ENCODE results near the gene CD274.
"Not testable (repeated sequence)": the region's sequence is repeated elsewhere in the genome, so short reads cannot be mapped to it uniquely, and the experiment has no call there.

The CD274 gene

GRCh38 chr9:5450359-5451091, at the start of gene CD274:
TSS of gene CD274 (plus strand) at chr9:5450542. CDS start at chr9:5456114, 5,572 bp downstream.
- peak; percentile 95 for DNase-seq

DNA sequence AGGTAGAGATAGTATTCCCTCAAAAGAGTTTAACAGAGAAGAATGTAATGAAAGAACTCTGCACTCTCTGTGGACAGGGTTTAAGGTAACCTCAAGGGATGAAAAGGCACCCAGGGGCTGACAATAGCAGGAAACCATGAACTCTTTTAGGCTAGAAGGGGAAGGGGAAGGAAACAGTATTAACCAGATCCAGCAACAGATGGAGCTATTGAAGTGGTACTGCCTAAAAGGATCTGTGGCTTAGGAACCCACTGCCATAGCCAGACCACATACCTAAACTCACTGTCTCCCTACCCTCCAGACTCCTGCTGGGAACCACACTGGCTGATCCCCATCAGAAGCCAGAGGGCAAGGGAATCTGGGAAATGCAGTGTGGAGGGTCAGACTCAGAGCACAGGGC, 48.1 kb upstream of the CD274 start:
- no peak for DNase-seq

DNA sequence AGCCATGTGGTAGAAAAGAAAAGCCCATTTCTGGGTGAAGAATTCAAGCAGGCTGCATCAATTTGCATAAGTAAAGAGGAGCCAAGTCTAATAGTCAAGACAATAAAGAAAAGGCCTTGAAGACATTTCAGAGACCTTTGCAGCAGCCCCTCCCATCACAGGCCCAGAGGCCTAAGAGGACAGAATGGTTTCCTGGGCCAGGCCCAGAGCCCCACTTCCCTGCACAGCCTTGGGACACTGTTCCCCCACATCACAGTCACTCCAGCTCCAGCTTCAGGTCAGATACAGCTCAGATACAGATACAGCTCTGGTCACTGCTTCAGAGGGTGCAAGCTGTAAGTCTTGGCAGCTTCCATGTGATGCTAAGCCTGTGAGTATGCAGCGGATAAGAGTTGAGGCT, 41.7 kb upstream of the CD274 start:
- no peak for DNase-seq

DNA sequence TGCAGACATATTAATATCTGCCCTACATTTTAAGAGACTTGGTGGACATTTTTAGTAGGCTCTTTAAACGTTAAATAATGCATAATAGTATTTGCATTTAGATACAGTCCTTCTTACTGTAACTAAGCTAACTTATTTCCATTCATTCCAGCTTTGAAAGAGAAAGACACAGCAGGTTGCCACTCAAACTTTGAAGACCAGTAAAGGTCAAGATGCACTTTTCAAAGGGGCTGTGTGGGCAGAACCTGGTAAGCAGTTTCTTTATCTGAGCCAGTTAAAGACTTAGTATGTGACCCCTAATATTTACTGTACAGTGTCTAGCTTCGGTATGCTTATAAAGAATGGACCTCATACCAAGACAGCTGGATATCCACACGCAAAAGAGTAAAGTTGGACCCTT, 33.4 kb upstream of the CD274 start:
- DNase-seq: no peak

DNA sequence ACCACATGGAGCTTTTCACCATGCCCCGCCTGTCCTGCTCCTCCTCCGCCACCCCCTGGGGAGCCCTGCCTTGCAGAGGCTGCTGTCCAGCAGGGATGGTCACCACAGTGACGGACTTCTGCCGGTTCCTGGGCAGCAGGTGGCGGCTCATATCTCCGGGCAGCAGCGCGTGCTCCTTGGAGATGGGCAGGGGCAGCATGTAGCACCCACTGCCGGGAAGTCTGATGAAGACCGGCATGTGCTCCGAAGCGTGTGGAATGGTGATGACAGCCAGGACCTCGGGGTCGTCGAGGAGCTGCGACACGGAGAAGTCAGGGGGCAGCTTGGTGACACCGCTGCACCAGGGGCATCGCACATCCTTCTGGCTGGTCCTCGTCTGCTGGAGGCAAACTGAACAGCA, 31.9 kb upstream of the CD274 start:
- DNase-seq: no peak

DNA sequence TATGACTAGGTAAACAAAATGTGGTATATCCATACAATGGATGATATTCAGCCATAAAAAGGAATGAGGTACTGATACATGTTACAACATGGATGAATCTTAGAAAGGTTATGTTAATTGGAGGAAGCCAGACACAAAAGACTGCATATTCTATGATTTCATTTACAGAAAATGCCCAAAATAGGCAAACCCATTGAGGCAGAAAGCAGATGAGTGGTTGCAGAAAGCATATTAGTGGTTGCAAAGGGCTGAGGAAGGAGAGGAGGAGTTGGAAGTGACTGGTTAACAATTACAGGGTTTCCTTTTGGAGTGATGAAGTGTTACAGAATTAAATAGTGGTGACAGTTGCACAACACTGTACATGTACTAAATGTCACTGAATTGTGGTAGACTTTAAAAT, 30.4 kb upstream of the CD274 start:
- DNase-seq: no peak

- no peak for DNase-seq
These were observed 29.2 kb upstream of the CD274 start for GRCh38 chr9:5421163-5421562.

GRCh38 chr9:5422276-5422675, 28.1 kb upstream of the CD274 start:
- DNase-seq: no peak

GRCh38 chr9:5425006-5425628, 25.2 kb upstream of the CD274 start:
- peak; percentile 6 for DNase-seq

DNA sequence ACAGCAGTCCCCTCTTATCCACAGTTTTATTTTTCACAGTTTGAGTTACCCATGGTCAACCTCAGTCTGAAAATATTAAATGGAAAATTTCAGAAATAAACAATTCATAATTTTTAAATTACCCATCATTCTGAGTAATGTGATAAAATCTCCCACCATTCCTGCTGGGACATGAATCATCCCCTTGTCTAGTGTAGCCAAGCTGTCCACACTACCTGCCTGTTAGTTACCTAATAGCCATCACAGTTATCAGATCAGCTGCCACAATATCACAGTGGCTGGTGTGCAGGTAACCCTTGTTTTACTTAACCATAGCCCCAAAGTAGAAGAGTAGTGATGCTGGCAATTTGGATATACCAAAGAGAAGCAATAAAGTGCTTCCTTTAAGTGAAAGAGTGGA, 23.3 kb upstream of the CD274 start:
- no peak for DNase-seq

DNA sequence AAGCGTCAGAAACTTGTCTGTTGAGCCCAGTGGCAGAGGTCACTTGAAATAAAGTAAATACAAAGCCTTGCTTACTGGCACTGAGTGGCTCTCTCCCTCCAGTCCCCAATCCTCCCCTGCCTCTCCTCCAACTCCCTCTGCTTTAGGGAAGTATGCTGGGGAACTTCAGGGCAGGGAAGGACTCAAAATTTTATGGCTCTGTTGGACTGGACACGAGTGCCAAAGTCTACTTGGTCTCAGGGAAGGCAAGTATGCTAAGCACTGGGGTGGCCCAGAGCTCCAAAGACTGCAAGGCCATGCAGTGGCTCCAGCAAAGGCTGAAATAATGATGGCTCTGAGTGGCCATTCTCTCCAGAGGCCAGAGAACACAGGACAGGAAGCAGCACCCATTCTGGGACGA, 22.2 kb upstream of the CD274 start:
- no peak for DNase-seq

- no peak for DNase-seq
These were observed 21.4 kb upstream of the CD274 start for GRCh38 chr9:5428794-5429528.

DNA sequence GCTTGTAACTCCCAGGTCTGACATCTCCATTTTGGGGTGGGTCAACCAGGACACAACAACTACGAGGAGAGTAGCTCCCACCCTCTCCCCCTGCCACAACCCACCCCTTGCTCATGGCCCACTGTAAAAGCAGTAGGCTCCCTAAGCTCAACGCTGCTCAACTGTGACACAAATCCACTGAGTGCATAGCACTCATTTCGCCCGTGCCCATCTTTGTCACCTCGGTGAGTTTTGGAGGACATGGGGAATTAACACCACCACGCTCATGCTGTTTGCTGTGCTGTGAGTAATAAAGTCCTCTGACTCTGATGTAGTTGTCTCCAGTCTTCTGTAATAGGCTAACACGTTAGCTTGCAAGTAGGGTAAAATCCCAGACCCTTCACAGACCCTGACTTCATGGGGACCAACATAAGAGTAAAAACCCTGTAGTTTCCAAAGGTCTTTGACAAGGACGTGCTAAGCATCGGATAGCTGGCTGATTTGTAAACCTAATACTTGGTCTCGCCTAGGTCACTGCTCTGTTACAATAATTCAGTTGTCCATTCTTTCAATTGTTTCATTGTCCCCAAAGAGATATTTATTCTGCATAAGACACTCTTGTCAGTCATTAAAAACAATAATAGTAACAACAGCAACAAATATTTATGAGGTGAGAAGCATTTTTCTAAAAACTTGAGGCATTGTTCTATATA, 20.3 kb upstream of the CD274 start:
- no peak for DNase-seq

DNA sequence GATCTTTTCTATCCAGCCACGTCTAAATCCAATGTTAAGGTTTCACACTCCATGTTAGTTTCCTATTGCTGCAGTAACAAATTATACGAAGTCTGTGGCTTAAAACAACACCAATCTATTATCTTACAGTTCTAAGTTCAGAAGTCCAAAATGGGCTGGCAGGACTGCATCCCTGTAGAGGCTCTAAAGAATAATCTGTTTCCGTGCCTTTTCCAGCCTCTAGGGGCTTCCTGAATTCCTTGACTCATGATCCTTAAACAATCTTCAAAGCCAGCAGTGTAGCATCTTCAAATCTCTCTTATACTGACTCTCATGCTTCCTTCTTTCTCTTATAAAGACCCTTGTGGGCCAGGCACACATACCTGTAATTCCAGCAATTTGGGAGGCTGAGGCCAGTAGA, 19.4 kb upstream of the CD274 start:
- DNase-seq: no peak

- DNase-seq: not testable (repeated sequence)
These were observed 17.5 kb upstream of the CD274 start for GRCh38 chr9:5432890-5433289.

- DNase-seq: not testable (repeated sequence)
These were observed 17.0 kb upstream of the CD274 start for GRCh38 chr9:5433328-5433727.

GRCh38 chr9:5433841-5434810, 16.2 kb upstream of the CD274 start:
- DNase-seq: not testable (repeated sequence)

DNA sequence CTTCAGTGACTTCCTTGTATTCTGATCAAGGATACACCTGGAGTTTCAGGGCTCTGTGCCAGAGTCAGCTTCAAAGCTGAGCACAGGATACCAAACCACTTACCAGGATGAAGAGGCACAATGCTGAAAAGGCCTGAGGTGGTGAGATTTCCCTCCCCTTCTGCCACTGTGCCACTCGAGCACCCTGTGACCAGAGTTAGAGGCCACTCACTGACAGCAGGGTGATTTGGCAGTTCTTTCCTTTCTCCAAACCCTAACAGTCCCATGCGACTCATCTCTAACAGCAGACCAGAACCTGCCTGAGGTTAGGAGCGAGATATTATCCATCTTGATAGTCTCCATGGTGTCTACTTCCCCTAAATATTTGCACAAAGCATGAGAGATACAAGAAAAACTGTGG, 14.4 kb upstream of the CD274 start:
- no peak for DNase-seq

- DNase-seq: no peak
These were observed 13.9 kb upstream of the CD274 start for GRCh38 chr9:5436441-5436840.

DNA sequence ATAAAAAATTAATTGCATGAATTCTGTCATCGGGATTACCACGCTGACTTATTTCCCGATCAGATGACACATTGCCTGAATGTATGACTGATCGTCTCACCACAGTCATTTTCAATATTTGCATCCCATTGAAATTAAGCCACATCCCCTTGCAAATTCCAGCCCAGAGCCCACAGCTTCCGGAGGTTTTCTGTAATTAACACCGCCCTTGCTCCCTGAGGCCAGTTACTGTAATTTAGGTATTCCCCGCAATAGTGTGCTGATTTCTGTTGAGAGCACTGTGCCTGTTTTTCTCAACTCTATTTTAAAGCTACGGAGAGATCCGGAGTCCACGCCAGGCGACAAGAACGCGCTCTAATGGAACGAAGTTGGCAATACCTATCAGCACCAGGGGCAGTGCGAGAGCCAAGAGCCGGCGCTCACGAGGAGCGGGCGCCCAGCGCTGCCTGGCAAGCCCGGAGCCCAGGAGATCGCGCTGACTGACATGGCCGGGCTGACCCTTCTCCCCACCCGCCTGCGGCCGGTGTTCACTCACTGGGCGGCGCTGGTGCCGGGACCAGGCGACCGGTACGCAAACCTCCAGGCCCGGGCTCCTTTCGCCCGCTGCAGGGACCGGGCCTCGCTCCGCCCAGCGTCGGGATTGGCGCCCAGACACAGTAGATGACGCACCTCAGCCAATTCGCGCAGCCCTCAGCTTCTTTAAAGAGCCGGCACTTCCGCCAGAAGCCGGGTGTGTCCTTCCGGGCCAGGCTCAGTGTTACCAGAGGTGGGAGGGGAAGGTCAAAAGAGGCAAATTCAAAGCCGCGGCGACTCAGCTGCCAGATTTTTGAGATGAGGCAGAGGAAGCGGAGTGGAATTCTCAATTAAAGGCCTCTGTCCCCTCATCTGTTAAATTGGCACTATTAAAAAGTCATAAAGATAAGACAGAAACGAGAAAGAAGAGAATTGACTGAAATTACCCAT, 12.8 kb upstream of the CD274 start, which contains the start of gene PLGRKT:
PLGRKT (minus strand) TSS at position 672 of the 963 bp plus-strand sequence. CDS start 5,948 bp downstream, outside the sequence.
- peak; percentile 95 for DNase-seq

Data from NCI-H226 (cell line).